SK-N-SH (cell line): ENCODE data around the gene TNFRSF14. TPM values are rescaled to one million over a fixed set of nuclear protein-coding genes. Genes with fewer than 3 reads are reported as not detected.

Source experiments
- CTCF ChIA-PET: fragments of 300-600, 350-600 bp; formaldehyde crosslinking; extraction: SDS; loops from one replicate; lab custom pipeline; 2021; lab: Yijun Ruan, JAX
- POLR2A ChIA-PET: fragments of 350-600 bp; sonication (Branson Sonifier 250); formaldehyde crosslinking; extraction: SDS; loops from one replicate; lab custom pipeline; 2020; ENCODE audit warnings: antibody characterized with exemption, inconsistent platforms; lab: Yijun Ruan, JAX
- DNase-seq: peaks from one replicate; pipeline ENCODE4 v3.0.0; 2012
- H2AFZ ChIP-seq: fragments of 200-600 bp; sonication (generic); 2 replicates; pipeline ENCODE4 v1.8.1; 2016; ENCODE audit warnings: antibody characterized with exemption, mild to moderate bottlenecking, low read depth
- H3F3A ChIP-seq: fragments of 200-600 bp; sonication (generic); replicated peaks from 2 replicates; pipeline ENCODE3; 2016; ENCODE audit warnings: antibody characterized with exemption, mild to moderate bottlenecking; ENCODE audit not compliant: insufficient read depth
- H3K27ac ChIP-seq, 2 experiments: fragments of 200-500 bp in 1 of 2; fragments of 200-600 bp in 1 of 2; sonication (Bioruptor generic) in 1 of 2; sonication (generic), shearing (Covaris generic) in 1 of 2; 2 replicates each; pipeline versions ENCODE4 v1.5.1 to v1.6.1; 2014 to 2016; ENCODE audit warnings: low read depth in 2 of 2, inconsistent platforms in 1 of 2, low read length in 1 of 2, mild to moderate bottlenecking in 1 of 2, mixed read lengths in 1 of 2
- H3K27me3 ChIP-seq: fragments of 200-600 bp; sonication (generic), shearing (Covaris generic); 2 replicates; pipeline ENCODE4 v1.6.1; 2016; ENCODE audit warnings: mixed run types; ENCODE audit not compliant: insufficient read depth
- H3K36me3 ChIP-seq, 2 experiments: fragments of 200-500 bp in 1 of 2; fragments of 200-600 bp in 1 of 2; sonication (Bioruptor generic) in 1 of 2; sonication (generic) in 1 of 2; replicated peaks in 1 of 2; 2 replicates each; pipeline versions ENCODE3 to v1.5.1; 2014 to 2016; ENCODE audit warnings: low read length in 1 of 2, mild to moderate bottlenecking in 1 of 2; ENCODE audit not compliant: insufficient read depth in 2 of 2, control insufficient read depth in 1 of 2
- H3K4me1 ChIP-seq, 2 experiments: fragments of 200-500 bp in 1 of 2; fragments of 200-600 bp in 1 of 2; sonication (Bioruptor generic) in 1 of 2; sonication (generic), shearing (Covaris generic) in 1 of 2; 2 replicates each; pipeline versions ENCODE4 v1.5.1 to v1.6.1; 2014 to 2016; ENCODE audit warnings: low read depth in 1 of 2, low read length in 1 of 2, mixed run types in 1 of 2; ENCODE audit not compliant: insufficient read depth in 2 of 2, control insufficient read depth in 1 of 2
- H3K4me2 ChIP-seq: fragments of 200-600 bp; sonication (generic), shearing (Covaris generic); 2 replicates; pipeline ENCODE4 v1.6.1; 2017; ENCODE audit warnings: mixed run types
- H3K4me3 ChIP-seq, 2 experiments: fragments of 200-500 bp in 1 of 2; fragments of 200-600 bp in 1 of 2; sonication (Bioruptor generic) in 1 of 2; sonication (generic), shearing (Covaris generic) in 1 of 2; 2 replicates each; pipeline versions ENCODE4 v1.5.1 to v1.8.1; 2014 to 2016; ENCODE audit warnings: low read depth in 2 of 2, inconsistent platforms in 1 of 2, low read length in 1 of 2, mild to moderate bottlenecking in 1 of 2, mixed read lengths in 1 of 2, moderate library complexity in 1 of 2
- H3K79me2 ChIP-seq: fragments of 200-600 bp; sonication (generic); 2 replicates; pipeline ENCODE4 v1.8.1; 2017; ENCODE audit warnings: mild to moderate bottlenecking; ENCODE audit not compliant: insufficient read depth
- H3K9ac ChIP-seq: fragments of 200-600 bp; sonication (generic); 2 replicates; pipeline ENCODE4 v1.6.1; 2017; ENCODE audit warnings: mixed run types
- H3K9me2 ChIP-seq: fragments of 200-600 bp; sonication (generic); 2 replicates; pipeline ENCODE4 v1.6.1; 2017; ENCODE audit warnings: mixed run types
- H3K9me3 ChIP-seq: fragments of 200-600 bp; sonication (generic); 2 replicates; pipeline ENCODE4 v1.6.1; 2017; ENCODE audit warnings: mixed run types, mild to moderate bottlenecking, moderate library complexity
- H4K20me1 ChIP-seq: fragments of 200-600 bp; sonication (generic); 2 replicates; pipeline ENCODE4 v1.6.1; 2017; ENCODE audit warnings: mild to moderate bottlenecking, mixed run types; ENCODE audit not compliant: insufficient read depth
- CHD2 ChIP-seq: fragments of 150-350 bp; IDR thresholded peaks from 2 replicates; pipeline ENCODE4 v1.6.1; 2018; ENCODE audit warnings: low read length; ENCODE audit not compliant: partially characterized antibody
- FOSL2 ChIP-seq: IDR thresholded peaks from 2 replicates; pipeline ENCODE4 v1.4.0; 2012; ENCODE audit warnings: low read depth, mild to moderate bottlenecking, moderate library complexity, borderline replicate concordance
- GABPA ChIP-seq: IDR thresholded peaks from 2 replicates; pipeline ENCODE4 v1.4.0; 2012; ENCODE audit warnings: low read depth, mild to moderate bottlenecking
- GATA2 ChIP-seq: sonication (generic); formaldehyde crosslinking; IDR thresholded peaks from 2 replicates; pipeline ENCODE4 v1.5.0; 2020; ENCODE audit warnings: mild to moderate bottlenecking, missing genetic modification reagents
- JUND ChIP-seq: IDR thresholded peaks from 2 replicates; pipeline ENCODE4 v1.4.0; 2012
- MEF2A ChIP-seq: IDR thresholded peaks from 2 replicates; pipeline ENCODE4 v1.4.0; 2012; ENCODE audit warnings: low read depth, borderline replicate concordance
- MXI1 ChIP-seq: IDR thresholded peaks from 2 replicates; pipeline ENCODE4 v1.6.1; 2012; ENCODE audit warnings: mild to moderate bottlenecking, low read depth, low read length, improper control_type of control experiment
- NFIC ChIP-seq: IDR thresholded peaks from 2 replicates; pipeline ENCODE4 v1.4.0; 2012; ENCODE audit warnings: borderline replicate concordance
- NRF1 ChIP-seq: IDR thresholded peaks from 2 replicates; pipeline ENCODE4 v1.6.1; 2012; ENCODE audit warnings: low read depth, mild to moderate bottlenecking, low read length
- PBX3 ChIP-seq: IDR thresholded peaks from 2 replicates; pipeline ENCODE4; 2012
- RCOR1 ChIP-seq: fragments of 150-350 bp; IDR thresholded peaks from 2 replicates; pipeline ENCODE4 v1.6.1; 2017; ENCODE audit warnings: antibody characterized with exemption, low read length
- REST ChIP-seq: IDR thresholded peaks from 2 replicates; pipeline ENCODE4 v1.6.1; 2012; ENCODE audit warnings: mild to moderate bottlenecking, low read depth, low read length, moderate library complexity
- RFX5 ChIP-seq: IDR thresholded peaks from 2 replicates; pipeline ENCODE4 v1.6.1; 2012; ENCODE audit warnings: mild to moderate bottlenecking, improper control_type of control experiment, low read length
- SIN3A ChIP-seq: IDR thresholded peaks from 2 replicates; pipeline ENCODE4 v1.6.1; 2012; ENCODE audit warnings: low read depth, mild to moderate bottlenecking, low read length, moderate library complexity, borderline replicate concordance
- SMC3 ChIP-seq: IDR thresholded peaks from 2 replicates; pipeline ENCODE4 v1.6.1; 2012; ENCODE audit warnings: low read depth, low read length, improper control_type of control experiment
- TAF1 ChIP-seq: IDR thresholded peaks from 2 replicates; pipeline ENCODE4 v1.6.1; 2012; ENCODE audit warnings: low read depth, mild to moderate bottlenecking, low read length, moderate library complexity, borderline replicate concordance
- TEAD4 ChIP-seq: IDR thresholded peaks from 2 replicates; pipeline ENCODE4 v1.4.0; 2012; ENCODE audit warnings: mild to moderate bottlenecking, borderline replicate concordance; ENCODE audit not compliant: insufficient read depth
- USF1 ChIP-seq: IDR thresholded peaks from 2 replicates; pipeline ENCODE4 v1.4.0; 2012; ENCODE audit warnings: low read depth, borderline replicate concordance
- ZBTB33 ChIP-seq: IDR thresholded peaks from 2 replicates; pipeline ENCODE4 v1.4.0; 2012; ENCODE audit warnings: low read depth, borderline replicate concordance
- WGBS: methylation state at CpG from one replicate; pipeline ENCODE4 v1.1.6; 2017; ENCODE audit warnings: low lambda C conversion rate; 5-methylcytosine and 5-hydroxymethylcytosine counted together
- polyA plus RNA-seq, 3 experiments: library from polyadenylated mRNA; depleted of rRNA; stranded (reverse); fragments of >200 nt; gene quantifications; 2 replicates each; pipeline ENCODE4 v1.2.3, GENCODE V29; 2012

The TNFRSF14 gene
- polyA plus RNA-seq, 1 of the 3 experiments (the other 2 are of a cell fraction): 0.28 TPM

GRCh38 chr1:2594001-2594640 is 38.0 kb downstream of the TNFRSF14 start:
- no peaks in the 10 kb centered on the region for H3F3A ChIP-seq
- no peaks in the 10 kb centered on the region for H3K27me3 ChIP-seq
- no peak overlapping the region for H3K4me2 ChIP-seq
- peaks cover 0 to 11% of the 10 kb centered on the region in 2 experiments; a peak in 2 of 4 replicates for H3K4me1 ChIP-seq
- ChIA-PET CTCF (interaction anchor here (1.0 to 1.7 kb wide), 3 partner anchors 10 to 179 kb away, joined by 3 to 5 read pairs (median 3); no protein-coding TSS in a partner anchor), POLR2A (no interaction called here)
- H3K9ac ChIP-seq: no peak overlapping the region
- no peaks in the 10 kb centered on the region for H3K79me2 ChIP-seq
- no peak overlapping the region for H2AFZ ChIP-seq
- H3K4me3 ChIP-seq: no peak overlapping the region
- peak; percentile 80 for DNase-seq
- WGBS: 36% methylated on average over 7 of the region's 20 CpGs
- H3K27ac ChIP-seq: no peak overlapping the region
- H3K9me2 ChIP-seq: no peaks in the 10 kb centered on the region
- H4K20me1 ChIP-seq: no peaks in the 10 kb centered on the region
- H3K36me3 ChIP-seq: peaks cover 0 to 5% of the 10 kb centered on the region in 2 experiments
- TF ChIP-seq SMC3 (no peak), MEF2A (no peak), PBX3 (no peak), ZBTB33 (no peak), FOSL2 (no peak), GABPA (no peak), JUND (no peak), TEAD4 (no peak), CHD2 (no peak), MXI1 (no peak), NRF1 (no peak), GATA2 (no peak), USF1 (no peak), RCOR1 (no peak), NFIC (no peak), RFX5 (no peak), TAF1 (no peak), SIN3A (no peak), REST (no peak)
- H3K9me3 ChIP-seq: no peaks in the 10 kb centered on the region
